GM18505 (cell line): Measurements from ENCODE around the gene KAZN.

Source experiments
- ATAC-seq: cut with Tn5 transposase; IDR thresholded peaks from one replicate; pipeline ENCODE4 v1.9.1; 2021; ENCODE audit not compliant: unreplicated experiment
- POLR2A ChIP-seq: IDR thresholded peaks from 4 replicates; pipeline ENCODE4 v1.6.1; 2011; ENCODE audit warnings: borderline replicate concordance; ENCODE audit not compliant: insufficient read depth, insufficient read length; ENCODE audit errors: extremely low read depth

The KAZN gene

DNA sequence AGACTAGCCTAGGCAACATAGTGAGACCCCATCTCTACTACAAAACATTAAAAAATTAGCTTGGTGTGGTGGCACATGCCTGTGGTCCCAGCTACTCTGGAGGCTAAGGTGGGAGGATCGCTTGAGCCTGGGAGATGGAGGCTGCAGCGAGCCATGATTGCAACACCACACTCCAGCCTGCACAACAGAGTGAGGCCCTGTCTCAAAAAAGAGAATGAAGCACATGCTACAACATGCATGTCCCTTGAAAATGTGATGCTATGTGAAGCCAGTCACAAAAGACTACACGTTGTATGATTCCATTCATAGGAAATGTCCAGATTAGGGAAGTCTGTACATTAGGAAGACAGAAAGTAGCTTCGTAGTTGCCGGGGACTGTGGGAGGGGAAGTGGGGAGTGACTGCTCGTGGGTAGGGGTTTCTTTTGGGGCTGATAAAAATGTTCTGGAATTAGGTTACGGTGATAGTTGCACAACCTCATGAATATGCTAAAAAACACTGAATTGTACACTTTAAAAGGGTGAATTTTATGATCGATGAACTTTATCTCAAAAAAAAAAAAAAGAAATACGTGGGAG, 202.1 kb downstream of the KAZN start:
- TF ChIP-seq POLR2A = no peak
- no peak for ATAC-seq

DNA sequence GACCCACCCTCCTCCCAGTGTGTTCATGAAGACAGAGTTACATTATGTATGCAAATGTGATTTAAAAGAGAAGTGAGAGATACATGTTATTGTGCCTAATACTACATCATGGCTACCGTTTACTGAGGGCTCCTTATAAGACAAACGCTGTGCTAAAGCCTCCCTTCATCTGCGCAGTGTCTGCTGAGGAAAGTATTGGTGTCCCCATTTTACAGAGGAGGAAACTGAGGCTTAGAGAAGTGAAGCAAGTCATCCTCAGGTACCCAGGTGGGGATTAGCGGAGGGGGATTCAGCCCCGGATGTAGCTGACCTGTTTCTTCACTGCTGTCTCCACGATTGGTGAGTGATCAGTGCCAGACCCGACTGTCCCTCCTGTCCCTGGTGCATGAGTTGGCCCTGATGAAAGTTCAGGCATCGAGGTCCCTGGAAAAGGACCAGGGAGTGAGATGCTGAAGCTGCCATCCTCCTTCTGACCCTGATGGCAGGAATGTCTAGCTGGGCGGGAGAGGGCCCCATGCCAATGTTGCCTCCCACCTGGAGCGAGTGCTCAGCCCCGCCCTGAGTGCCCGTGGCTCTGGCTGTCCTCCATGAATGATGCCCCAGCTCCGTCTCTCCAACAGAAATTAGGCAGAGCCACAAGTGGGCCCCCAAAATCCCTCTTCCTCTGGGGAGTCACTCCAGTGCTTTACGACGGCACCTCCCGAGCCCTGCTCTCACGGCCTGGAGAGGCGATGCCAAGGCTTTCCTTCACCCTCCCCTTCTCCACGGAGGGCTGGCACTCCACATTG, 204.7 kb downstream of the KAZN start:
- no peak for ATAC-seq

DNA sequence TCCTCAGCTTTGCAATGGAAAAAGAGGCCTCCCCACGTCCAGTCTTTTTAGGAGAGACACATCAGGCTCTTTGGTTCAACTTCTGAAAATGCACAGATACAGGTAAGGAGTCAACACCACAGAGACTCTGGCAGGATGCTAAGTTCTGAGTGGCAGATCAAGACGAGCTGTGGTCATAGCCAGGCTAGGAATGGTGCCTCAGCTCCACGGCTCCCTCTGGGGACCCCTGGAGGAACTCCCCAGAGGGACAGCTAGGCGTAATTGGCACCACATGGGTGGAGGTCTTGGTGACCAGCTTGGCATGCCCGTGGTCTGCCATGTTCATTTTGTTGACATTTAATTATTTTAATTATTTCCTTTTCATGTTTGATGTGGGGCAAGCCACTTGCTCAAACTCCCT, 206.1 kb downstream of the KAZN start:
- TF ChIP-seq POLR2A = no peak
- no peak for ATAC-seq

More for the DNA sequence above, 204.7 kb downstream of the KAZN start:
- TF ChIP-seq POLR2A = no peak

DNA sequence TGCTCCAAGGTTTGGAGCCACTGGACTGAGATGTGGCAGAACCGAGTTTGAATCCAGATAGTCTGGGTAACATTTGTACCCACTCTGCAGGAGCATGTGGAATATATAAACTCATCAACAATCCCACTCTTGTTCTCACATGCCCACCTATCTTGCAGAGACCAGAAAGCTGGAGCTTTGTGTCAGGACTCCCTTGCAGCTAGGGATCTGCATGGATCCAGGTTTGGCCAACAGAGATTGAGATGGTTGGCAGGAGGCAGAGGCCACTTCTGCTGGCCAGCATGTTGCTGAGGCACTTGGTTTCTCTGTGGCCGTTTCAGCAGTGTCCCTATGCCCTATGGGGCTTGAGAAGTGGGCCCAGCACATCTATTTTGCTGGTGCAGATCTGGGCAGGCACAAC, 208.3 kb downstream of the KAZN start:
- no peak for ATAC-seq
- no peak for TF ChIP-seq POLR2A

DNA sequence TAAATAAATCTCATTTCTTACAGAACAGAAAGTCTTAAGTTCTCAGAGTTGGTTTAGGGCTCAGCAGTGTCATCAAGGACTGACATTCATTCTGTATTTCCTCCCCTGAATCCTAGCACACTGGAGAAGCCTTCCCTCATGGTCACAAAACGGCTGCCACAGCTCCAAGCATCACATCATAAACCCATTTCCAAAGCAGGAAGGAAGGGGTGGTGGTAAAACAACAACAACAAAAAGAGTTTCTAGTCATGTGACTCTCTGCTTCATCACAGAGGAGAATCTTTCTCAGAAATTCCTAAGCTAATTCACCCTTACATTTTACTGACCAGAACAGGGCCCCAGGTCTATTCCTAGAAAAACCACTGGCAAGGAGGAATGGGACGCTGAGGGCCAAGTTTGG, 210.3 kb downstream of the KAZN start:
- no peak for ATAC-seq
- no peak for TF ChIP-seq POLR2A

DNA sequence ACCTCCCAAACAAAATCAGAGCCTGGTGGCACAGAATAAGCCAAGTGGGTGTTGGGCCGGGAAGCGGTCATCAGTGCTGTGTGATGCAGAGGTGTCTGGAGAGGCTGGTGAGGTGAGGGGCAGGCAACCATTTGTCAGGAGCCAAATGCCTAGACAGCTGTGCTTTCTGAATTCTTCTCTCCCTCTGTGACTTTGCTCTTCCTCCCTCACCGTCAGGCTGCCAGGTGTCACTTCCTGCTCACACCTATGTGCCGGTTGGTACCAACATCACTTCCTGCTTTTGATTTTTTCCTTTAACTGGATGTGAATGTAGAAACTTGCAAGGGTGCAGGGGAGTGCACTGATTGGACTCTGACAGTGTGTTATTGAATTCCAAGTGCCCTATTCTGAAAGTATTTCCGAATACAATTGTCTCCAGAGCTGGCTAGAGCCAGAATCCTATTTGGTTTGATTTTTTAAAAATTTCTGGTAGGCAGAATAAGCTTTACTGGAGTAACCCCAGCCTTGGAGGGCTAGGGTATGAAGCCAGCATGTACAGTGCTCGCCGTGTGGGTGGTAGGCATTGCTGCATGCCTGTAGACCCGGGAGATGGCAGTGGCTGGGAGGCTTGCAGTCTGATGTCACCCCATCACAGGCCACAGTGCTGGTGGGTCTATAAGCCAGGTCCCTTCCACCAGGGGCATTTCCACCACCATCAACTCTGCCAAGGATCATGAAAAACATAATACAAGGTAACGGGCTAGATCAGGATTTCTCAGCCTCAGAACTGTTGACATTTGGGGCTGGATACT, 210.9 kb downstream of the KAZN start:
- no peak for TF ChIP-seq POLR2A
- ATAC-seq = no peak

DNA sequence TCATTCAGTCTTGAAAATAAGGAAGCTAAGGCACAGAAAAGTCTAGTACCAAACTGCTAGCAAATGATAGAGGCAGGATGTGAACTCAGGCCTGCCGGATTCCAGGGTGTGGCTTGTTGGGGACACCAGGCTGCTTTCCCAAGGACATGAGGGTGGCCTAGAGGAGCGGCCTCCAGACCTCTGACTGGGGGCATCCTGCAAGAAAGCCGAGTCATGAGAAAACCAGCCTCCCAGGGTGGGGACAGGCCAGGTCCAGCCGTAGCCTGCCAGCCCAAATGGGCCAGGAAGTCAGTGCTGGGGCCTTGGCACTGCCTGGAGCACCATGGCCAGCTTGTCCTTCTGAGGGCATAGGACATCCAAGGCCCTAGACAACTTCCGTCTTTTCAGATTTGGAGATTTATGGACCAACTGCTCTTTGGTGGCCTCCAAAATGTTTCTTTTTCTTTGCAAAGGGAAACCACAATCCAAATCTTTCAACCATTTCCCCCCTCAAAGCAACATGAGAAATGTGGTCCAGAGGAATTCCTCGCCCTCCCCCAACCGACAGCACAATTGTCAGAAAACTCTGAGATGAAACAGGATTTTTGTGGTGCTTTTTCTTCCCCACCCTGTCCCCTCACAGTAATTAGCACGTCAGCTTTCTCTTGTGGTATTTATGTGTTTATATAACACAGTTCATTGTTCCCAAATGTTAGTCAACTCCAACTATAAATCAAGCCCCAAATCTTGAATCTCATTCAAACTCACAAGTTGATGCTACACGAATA, 212.3 kb downstream of the KAZN start:
- no peak for TF ChIP-seq POLR2A
- no peak for ATAC-seq

DNA sequence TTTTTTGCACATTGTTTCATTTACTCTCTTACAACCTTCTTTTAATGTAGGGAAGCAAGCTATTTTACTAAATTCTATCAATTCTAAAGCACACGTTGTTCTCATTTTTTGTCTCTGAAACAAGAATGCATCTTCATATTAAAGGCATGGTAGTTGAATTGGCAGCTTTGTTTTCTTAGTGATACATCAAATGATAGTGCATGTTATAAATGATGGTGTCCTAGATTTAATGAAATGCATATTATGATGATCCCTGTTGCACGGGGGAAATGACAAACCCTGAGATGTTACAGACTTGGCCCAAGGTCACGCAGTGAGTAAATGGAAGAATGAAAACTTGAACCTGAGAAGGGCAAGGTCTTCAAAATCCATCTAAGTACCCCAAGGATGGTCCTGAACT, 213.1 kb downstream of the KAZN start:
- no peak for ATAC-seq
- TF ChIP-seq POLR2A = no peak

DNA sequence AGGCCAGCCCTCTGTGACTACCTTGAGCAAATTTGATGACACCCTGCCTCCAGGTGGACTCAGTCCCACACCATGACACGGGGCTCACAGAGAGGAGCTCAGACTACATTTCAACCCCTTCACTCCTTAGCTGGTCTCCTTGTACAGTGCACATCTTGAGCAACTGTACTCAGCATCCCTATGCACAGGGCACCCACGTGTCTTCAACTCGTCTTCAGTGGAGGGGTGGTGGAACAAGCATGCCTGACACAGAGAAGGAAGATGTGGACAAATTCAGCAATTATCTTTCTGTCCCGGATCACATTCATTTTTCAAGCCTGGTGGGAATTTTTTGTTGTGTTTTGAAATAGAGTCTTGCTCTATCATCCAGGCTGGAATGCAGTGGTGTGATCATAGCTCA, 213.7 kb downstream of the KAZN start:
- ATAC-seq = no peak

DNA sequence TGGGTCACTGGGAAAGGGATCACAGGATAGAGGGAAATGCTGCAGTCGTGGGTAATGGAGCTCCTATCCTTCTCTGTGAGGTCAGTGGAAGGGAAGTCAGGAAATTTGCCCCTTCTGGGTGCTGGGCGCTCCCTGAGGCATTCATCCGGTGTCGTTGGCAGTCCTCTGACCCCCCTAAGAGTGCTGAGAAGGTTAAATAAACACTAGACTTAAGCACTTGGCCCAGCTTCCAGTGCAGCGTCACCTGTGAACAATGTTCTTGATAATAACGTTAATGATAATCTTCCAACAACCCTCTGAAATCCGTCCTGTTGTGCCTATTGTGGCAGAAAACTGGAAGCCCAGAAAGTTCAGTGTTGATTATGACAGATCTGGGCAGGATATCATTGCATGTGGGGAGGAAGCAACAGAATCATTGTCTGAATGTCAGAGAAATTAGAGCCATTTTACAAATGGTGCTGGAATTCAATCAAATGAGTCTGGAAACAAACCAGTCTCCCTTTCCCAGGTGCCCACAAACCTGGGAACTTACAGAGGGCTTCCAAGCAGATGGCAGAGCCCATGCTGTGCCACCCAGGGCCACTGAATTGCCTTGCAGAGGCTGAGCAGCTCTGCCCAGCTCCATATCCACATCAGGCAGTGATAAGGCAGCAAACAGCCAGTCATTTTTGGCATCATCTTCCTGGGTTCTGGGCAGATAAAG, 216.8 kb downstream of the KAZN start:
- ATAC-seq = no peak
- no peak for TF ChIP-seq POLR2A

More for the DNA sequence above, 213.7 kb downstream of the KAZN start:
- TF ChIP-seq POLR2A = no peak

DNA sequence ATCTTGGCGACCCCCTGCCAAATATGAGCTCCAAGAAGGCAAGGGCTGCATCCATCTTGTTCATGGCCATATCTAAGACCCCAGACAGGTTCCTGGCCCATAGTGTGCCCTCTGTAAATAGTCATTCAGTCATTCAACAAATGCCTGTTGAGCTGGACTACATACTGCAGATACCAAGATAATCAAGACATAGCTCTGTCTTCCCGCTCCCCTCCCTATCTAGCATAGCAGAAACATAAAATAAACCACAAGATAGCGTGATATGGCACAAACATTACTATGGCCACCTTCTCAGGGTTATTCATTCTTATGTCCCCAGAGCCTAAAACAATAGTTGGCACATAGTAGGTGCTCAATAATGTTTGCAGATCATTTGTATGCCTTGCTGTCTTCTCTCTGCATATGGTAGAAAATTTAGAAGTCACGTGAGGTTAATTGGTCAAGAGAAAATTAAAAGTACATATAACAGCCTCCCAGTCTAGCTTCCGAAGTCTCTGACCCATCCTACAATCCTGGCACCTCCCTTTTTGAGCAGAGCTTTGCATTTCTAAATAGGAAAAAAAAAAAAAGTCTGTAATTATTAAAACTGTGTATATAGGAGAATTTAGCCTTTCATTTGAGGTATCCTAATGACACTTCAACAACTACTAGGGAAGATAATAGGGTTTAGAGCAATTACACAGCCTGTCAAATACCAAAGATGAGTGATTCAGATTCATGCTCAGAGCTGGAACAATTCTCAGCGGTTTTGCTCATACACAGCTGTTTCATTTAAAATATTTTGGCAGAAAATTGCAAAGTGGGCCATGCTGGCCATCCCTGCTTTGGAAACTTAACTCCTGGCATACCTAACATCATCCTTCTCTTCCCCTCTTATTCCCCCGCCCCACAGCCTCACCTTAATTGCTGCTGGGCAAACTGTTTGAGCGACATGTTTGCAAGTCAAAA, 219.0 kb downstream of the KAZN start:
- TF ChIP-seq POLR2A = no peak
- no peak for ATAC-seq
